Mucosa of gallbladder (tissue), 1 donor: ENCODE data around the gene LCA5L. TPM values are rescaled to one million over a fixed set of nuclear protein-coding genes. Genes with fewer than 3 reads are reported as not detected.
"Not testable (repeated sequence)": the region's sequence is repeated elsewhere in the genome, so short reads cannot be mapped to it uniquely, and the experiment has no call there.

Experiments
- DNase-seq: peaks from one replicate; pipeline ENCODE4 v3.0.0-alpha.2; 2020; ENCODE audit warnings: low spot score
- total RNA-seq: library from RNA; stranded (reverse); gene quantifications from one replicate; pipeline ENCODE4 v1.2.1, GENCODE V29; 2021
- donor health status: DM: no; HTN: no; CAD: no.

Gene LCA5L
- total RNA-seq, 1 donor from 2014 or later = 2.7 TPM

DNA sequence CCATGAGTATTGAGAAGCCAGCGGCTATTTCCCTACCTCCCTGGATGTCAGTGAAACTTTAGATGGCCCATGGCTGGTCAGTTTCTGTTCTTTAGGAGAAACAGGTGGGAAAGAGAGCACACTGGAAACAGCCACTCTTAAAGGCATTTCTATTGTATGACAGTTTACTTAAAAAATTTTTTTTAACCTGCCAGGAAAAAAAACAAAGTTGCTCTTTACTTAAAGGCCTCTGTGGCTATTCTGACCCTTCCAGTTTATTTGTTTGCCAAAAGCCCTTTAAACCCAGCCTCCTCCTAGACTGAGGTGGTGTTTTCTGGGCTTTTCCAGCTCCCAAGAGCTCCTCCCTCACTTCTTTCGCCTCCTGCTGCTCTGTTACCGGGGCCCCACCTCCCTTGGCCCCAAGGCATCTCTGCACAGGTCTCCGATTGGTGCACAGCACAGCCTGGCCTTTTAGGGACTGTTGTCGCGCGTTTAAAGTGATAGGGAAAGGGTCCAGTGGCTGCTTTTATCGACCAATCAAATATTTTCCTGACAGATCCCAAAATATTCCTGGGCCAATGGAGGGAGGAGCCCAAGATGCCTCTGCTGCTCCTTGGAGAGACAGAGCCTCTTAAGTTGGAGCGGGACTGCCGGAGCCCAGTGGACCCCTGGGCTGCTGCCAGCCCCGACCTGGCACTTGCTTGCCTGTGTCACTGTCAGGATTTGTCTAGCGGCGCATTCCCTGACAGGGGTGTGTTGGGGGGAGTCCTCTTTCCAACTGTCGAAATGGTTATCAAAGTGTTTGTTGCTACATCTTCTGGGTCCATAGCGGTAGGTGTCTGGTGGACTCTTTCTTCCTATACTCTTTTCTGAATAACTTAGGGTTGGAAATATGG is 6.0 kb upstream of the LCA5L start, which contains the start of gene SH3BGR:
Gene SH3BGR, plus strand, starts transcription at position 639 of the 875 bp plus-strand sequence. Its CDS starts 127 bp downstream, at position 766.
- peak; percentile 46 for DNase-seq

DNA sequence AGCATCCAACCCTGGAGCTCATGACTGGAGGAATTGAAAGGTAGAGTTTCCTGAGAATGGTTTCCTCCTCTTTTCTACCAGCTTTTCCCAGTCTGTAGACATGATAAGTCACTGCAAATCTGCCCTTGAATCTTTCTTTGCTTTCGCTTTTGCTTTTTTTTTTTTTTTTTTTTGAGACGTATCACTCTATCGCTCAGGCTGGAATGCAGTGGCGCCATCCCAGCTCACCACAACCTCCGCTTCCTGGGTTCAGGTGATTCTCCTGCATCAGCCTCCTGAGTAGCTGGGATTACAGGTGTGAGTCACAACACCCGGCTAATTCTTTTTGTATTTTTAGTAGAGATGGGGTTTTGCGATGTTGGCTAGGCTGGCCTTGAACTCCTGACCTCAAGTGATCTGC is 1.7 kb upstream of the LCA5L start:
- DNase-seq = no peak

DNA sequence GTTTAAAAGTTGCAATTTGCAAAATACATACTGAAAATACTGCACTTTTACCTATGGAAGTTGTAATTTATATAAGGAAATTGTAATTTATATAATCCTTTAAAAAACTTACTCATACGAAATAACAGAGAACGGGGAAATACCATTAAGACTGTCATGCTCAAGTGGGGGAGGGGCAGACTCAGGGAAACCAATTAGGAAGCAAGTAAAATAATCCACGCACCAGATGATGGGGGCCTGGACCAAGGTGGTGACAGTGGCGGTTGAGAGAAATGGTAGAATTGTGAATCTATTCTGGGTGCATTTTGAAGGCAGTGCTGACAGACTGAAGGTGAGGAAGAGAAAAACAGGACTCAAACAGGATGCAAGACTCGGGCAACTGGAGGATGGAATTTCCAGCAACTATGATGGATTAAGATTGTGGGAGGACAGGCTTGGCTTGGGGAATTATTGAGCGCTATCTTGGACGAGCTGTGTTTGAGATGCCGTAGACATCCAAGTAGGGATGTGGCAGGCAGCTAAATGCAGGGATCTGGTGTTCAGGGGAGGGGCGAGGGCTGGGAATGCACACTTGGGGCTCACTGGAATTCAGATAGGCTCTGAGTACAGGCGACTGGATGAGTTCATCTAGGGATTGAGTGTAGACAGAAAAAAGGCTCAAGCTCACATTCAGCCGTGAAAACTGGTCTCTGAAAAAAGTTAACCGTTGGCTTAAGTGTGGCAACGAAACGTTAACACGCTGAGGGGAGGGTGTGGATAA is 977 bp downstream of the LCA5L start:
- no peak for DNase-seq

DNA sequence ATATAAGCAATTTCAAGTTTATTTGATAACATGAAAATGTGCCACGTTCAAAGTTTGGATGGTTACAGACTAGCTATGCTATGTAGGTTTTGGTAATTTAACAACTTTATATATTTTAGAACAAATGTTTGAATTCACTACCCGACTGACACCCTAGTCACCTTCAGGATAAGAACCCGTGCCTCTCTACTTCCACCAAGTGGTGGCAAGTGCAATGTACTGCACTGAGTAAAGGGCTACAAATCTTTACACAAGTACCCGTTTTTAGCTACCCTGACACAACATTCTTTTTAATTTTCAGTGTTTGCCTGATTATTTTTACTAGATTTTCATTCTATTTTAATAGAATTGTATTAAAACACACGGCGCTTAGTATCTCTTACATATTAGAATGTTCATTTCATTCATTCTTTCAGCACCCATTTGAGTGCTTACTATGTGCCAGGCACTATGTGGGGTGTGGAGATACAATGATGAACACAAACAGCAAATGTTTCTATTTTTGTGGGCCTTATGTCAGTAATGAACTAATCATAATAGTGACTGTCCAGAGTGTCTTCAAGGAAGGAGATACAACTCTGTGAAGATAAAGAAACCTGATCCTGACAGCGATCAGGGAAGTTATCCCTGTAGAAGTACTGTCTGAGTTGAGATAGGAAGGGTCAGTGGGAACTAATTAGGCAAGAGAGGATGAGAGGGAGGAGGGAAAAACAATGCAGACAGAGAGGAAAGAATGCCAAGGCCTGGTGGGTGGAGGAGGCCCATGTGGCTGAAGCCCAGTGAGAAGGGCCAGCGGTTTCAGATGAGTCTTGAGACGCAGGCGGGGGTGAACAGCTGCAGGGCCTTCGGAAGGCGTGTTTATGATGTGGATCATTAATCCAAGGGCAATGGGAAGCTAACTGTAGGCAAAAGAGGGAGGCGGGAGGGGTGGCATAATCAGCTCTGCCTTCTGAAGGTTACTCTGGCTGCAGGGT is 3.8 kb downstream of the LCA5L start:
- DNase-seq = no peak

DNA sequence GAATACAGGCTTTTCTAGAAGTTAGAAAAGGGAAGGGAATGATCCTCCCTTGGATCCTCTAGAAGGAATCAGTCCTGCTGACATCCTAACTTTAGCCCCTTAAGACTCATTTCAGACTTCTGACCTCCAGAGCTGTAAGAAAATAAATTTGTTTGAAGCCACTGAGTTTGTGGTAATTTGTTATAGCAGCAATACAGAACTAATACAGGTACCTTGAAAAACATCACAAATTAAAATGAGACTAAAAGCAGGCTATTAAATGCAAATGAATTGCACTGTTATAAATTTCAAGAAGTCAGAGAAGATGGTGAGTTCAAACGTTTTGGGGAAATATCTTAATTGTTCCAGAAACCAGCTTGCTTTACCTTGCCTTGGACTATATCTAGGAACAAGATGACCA is 6.3 kb downstream of the LCA5L start:
- DNase-seq = no peak

DNA sequence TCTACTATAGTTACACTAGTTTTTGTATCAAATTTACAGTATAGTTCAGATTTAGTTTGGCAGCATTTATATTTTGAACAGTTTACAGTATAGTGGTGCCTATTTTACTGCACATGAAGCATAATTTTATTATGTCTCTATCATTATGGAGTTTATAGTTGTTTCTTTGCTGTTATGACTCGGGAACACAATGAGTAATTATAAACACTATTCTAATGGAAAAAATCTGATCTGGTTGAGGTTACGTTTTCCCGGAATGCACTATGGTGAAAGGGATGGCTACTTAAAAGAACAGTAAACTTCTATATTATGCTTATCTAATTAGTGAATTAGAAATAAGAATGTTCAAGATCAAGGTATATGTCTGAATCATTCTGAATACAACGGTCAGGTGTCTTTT is 10.6 kb downstream of the LCA5L start:
- no peak for DNase-seq

DNA sequence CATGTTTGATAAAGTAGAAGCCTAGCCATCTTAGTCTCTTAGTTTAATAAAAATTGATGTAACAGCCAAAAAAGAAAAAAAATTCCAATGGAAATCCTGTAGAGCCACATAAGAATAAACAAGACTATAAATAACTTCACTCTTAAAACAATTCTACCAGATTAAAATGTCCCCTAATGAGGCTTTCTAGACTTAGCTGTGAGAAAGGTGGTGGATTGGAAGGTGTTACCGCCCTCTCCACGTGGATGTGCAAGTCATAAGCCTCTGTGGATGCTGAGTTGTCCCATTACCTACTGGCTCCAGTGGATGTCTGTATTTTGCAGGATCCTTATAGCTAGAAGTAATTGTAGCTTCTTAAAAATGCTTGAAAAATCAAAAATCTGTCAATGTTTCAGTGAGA is 14.6 kb downstream of the LCA5L start:
- no peak for DNase-seq

DNA sequence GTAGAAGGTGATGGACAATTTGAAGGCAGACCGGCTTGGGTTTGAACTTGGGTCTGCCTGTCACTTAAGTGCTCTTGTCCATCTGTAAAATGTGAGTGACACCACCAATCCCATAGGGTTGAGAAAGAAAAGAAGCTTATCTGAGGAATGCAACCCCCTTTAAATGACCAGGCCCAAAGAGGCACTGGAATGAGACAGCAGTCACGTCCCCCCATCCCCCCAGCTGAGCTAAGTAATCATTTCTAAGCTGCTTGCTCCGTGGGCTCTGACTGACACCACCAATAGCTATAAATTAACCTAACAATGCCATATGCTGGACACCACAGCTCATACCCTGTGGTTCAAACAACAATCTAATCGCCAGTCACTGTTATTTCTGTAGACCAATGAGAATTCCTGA is 15.1 kb downstream of the LCA5L start:
- no peak for DNase-seq

DNA sequence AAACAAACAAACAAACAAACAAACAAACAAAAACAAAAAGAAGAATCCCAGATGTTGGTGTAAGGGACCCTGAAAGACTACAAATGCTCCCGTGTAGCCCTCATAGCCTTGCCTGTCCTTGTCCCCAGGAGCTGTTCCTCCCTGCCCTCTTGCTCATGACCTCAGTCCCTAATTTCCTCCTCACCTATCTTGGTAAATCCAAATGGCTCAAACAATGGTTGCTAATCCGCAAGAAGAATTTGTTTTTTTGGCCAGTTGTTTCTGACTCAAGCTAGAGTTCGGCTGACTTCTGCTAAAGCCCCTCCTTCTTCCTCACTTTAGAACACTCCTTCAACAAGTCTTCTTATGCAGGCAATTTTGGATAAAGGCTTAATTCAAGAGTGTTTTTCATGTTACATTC is 15.6 kb downstream of the LCA5L start:
- no peak for DNase-seq

DNA sequence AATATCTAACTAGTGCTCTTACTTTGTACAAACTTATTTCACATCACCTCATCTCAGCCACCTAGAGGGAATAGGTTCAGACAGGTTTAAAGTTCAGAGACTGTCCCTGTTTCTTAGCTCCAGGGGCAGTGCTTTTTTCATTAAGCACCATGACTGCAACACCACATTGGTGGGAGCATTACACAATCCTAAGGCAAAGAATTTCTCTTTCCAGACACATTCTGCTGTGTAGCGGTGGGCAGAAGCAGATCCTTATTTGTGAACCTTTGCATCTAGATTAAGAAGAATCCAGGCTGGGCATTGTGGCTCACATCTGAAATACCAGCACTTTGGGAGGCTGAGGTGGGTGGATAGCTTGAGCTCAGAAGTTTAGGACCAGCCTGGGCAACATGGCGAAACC is 16.1 kb downstream of the LCA5L start:
- DNase-seq = no peak

DNA sequence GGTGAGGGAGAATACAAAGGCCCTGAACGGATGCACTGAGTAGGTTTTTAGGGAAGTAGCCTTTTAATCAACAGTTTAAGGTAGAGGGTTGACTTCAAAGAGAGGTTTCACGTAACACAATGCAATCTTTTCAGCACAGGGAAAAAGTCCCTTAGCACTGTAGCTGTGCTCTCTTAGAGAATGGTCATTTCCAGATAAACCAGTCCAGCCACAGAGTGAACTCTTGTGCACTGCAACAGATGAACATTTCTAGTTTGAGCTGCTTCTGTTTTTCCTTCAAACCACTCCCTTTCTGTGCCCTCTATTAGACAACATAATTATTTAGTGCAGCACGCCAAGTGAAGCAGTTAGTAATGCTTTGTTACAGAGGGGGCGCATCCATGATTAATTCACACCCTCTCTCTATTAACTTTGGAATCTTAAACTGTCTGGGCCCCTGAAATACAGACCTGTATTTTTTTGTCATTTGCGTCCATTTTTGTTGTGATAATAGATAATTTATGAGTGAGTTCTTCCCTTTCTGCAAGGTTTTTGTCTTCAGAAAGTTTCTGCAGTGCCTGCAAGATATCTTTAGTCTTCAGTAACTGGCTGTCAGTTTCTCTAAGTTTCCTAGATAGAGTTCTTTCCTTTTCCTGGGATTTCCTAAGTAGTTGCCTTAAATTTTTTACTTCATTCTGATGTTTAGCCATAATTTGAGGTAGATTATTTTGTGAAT is 22.9 kb downstream of the LCA5L start:
- no peak for DNase-seq

DNA sequence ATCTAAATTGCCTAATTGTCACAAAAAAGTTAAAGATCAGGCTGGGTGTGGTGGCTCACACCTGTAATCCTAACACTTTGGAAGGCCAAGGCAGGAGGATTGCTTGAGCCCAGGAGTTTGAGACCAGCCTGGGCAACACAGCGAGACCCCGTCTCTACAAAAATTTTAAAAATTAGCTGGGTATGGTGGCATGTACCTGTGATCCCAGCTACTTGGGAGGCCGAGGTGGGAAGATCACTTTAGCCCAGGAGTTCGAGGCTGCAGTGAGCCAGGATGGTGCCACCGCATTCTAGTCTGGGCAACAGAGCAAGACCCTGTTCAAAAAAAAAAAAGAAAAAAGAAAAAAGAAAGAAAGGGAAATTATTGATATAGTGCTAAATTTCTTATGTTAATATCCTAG is 26.4 kb downstream of the LCA5L start:
- not testable (repeated sequence) for DNase-seq

DNA sequence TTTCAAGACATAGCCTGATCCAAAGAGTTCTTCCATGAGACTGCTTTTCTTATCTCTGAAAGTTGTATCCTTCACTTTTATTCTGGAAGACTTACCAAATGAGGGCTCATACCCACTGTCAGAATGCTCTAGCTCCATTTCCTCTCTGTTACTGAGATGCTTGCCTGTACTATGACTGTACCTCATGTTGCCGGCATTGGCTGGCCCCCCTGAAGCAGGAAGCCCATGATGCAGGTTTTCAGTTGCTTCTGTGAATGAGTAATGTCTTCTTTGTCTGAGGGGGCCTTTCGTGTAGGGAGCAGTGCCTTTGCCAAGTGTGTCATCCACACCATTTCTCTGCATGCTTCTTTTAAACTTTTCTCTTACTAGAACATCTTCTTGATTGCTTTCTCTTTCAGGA is 39.5 kb downstream of the LCA5L start:
- DNase-seq = no peak

DNA sequence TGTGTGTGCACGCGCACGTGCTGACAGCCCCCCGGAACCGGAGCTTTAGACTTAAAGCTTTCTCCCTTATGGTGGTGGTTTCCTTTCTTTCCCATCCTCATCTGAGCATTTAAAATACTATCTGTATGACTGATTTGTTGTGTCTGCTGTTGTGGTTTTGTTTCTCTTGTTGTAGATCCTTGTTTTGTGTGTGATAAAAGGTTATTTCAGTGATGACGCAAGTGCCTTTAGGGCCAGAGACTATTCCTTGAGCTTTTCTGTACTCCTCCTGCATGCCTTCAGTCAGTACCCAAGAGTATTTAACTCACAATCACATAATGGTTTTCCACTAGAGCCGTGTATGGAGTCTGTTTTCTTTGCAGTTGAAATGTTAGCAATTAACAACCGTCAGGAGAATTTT is 45.4 kb downstream of the LCA5L start:
- DNase-seq = no peak

DNA sequence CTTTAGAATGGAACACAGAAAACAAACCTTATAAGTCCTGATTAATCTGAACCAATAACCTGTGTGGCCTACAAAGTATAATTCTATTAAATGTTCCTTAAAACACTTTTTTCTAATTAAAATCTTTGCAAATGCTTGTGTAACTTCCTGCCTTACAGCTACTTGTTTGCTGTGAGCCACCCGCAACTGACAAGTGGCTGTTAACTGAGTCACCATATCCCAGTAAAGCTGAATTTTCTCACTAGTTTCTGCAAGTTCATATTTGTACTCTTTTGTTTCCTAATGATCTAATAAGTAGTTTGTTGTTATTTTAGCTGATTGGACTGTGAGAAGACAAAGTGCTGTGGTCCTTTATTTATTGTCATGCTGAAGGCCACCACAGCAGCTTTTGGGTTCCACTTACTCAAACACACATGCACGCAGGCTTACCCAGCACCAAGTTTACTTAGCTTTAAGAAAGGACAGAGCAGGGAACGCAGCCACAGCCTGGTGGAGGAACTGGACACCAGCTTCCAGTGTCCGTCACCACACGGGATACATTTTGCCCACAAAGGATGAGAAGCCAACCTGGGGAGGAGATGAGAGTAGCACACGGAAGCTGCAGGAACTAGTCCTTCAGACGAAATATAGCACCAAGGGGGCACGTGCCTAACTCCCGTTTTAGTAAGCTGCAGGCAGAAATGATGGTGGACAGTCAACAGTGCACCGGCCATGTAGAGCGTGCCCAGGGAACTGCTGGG is 47.8 kb downstream of the LCA5L start:
- no peak for DNase-seq

DNA sequence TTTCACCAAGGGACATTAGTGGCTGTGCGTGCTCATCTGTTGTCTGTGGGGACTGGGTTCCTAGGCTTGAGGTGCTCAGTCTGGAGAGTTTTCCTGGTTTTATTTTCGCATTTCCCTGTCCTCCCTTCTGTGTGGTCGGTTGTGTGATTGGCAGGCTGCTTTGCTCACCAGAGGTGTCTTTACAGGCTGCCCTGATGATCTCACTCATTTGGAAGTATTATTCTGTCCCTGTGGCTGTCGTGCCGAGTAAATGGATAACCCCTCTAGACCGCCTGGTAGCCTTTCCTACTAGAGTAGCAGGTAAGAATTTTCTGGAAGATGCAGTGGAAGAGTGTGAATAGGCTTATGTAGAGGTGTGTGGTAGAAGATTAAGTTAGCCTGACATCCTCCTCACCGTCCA is 52.6 kb downstream of the LCA5L start:
- DNase-seq = no peak

DNA sequence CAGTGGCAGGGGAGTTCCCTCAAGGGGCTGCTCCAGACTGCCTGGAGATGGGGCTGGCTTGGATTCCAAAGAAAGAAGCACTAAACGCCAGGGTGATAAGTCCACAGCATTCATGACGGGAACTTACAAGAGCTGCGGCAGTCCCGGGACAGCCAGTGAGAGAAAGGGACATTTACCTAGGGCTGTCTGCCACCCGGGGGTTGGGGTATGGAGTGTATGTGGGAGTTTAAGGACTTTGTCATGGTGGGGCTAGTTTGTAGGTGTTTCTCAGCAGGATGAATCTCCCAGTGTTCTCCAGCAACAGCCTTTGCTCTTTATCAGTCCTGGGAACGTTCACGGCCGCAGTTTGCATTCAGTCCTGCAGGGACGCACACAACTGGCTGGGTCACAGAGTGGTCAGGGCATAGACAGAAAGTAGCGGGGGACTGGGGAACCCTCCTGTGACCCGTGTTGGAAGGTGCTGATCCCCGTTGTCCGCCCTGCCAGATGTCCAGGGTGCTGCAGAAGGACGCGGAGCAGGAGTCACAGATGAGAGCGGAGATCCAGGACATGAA is 55.3 kb downstream of the LCA5L start:
- DNase-seq = no peak

DNA sequence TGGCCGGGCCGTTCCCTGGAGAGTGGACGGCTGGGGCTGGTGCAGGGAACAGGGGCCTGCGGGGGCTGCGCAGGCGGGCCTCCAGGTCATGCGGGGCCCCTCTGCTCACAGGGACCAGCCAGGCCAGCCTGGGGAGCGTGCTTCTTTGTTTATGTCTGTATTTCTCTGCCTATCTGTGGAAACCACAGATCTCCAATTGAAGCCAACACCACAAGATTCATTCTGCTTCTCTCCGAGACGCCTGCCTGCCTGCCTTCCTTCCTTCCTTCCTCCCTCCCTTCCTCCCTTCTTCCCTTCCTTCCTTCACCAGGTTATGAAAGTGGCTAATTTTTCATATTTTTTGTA is 56.8 kb downstream of the LCA5L start:
- no peak for DNase-seq

DNA sequence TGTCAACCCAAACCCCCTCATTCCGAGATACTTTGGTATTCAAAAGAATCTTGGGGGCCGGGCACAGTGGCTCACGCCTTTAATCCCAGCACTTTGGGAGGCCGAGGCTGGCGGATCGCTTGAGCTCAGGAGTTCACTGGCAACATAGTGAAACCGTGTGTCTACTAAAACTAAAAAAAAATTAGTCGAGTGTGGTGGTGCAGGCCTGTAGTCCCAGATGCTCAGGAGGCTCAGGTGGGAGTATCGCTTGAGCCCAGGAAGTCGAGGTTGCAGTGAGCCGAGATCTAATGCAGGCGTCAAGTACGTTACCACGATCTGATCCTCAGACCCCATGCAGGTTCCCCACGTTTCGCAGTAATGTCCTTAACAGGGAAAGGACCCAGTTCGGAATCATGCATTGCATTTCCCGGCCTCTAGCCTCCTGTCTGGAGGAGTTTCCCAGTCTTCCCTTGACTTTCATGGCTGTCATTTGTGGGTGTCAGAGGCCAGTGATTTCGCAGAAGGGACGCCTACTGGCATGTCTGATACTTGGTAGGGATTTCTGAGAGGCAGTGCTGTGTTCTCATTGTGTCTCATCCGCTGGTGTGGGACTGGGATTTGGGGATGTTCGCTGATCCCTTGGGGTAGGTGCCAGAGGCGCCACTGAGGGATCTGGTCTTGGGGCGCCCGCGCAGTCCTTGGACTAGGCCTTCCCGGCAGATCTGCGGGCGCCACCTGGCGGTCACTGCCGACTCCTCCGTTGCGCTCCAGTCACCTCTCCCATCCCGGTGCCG is 57.4 kb downstream of the LCA5L start:
- DNase-seq = peak; percentile 89
